ENCODE measurements around the gene GPX4.

Gene GPX4

DNA sequence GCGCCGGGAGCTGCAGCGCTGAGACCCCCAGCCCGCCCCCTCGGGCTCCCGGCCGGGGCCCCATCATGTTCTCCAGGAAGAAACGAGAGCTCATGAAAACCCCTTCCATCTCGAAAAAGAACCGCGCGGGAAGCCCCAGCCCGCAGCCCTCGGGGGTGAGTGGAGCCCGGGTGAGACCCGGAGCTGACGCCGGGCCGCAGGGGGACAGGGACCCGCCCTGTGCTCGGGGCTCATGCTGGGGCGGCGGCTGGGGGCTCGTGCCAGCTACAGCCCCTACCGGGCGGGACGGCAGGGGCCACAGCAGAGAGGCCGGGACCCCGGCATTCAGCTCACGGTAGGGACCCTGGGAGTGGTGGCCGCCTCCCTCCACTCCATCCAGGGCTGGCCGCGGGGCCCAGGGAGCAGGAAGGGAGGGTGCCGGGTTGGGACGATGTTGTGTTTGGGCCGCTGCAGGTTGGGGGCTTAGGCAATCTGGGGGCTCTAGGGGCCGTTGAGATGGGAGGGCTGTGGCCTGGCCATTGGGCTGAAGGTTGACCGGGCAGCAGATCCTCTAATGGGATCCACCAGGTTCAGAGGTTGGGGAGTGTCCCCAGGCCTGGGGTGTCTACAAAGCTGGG is 36.3 kb upstream of the GPX4 start:
- TF ChIP-seq, protein P1, sequence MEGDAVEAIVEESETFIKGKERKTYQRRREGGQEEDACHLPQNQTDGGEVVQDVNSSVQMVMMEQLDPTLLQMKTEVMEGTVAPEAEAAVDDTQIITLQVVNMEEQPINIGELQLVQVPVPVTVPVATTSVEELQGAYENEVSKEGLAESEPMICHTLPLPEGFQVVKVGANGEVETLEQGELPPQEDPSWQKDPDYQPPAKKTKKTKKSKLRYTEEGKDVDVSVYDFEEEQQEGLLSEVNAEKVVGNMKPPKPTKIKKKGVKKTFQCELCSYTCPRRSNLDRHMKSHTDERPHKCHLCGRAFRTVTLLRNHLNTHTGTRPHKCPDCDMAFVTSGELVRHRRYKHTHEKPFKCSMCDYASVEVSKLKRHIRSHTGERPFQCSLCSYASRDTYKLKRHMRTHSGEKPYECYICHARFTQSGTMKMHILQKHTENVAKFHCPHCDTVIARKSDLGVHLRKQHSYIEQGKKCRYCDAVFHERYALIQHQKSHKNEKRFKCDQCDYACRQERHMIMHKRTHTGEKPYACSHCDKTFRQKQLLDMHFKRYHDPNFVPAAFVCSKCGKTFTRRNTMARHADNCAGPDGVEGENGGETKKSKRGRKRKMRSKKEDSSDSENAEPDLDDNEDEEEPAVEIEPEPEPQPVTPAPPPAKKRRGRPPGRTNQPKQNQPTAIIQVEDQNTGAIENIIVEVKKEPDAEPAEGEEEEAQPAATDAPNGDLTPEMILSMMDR (IDR thresholded peaks at IDR 0.05; ENCODE audit: borderline replicate concordance, extremely low read depth, low read length, poor library complexity, severe bottlenecking) = no peak
- TF ChIP-seq EZH2 (IDR thresholded peaks at IDR 0.05; ENCODE audit: borderline replicate concordance, low read depth, low read length, severe bottlenecking) = no peak
- H4K20me1 ChIP-seq (ENCODE audit: insufficient read depth, low read length) = peaks cover 21% of the 10 kb centered on the region
- peaks cover 42% of the 10 kb centered on the region for H3K79me2 ChIP-seq (ENCODE audit: insufficient read depth, low read length)
- H3K4me1 ChIP-seq (ENCODE audit: insufficient read depth, low read length) = peaks cover 47% of the 10 kb centered on the region
- DNase-seq (no peak), ATAC-seq (ENCODE audit: insufficient read depth, low read depth) (peak; percentile 55)
- H3K36me3 ChIP-seq (ENCODE audit: insufficient read depth, low read length) = peaks cover 28% of the 10 kb centered on the region
- H3K9ac ChIP-seq (ENCODE audit: low read depth, low read length) = peak overlapping the region; percentile 96
- no peaks in the 10 kb centered on the region for H3K9me3 ChIP-seq (ENCODE audit: insufficient read depth, low read length, severe bottlenecking)
- H3K27ac ChIP-seq (ENCODE audit: low read length) = peak overlapping the region; percentile 83
- H3K27me3 ChIP-seq (ENCODE audit: insufficient read depth, low read length, poor library complexity) = no peaks in the 10 kb centered on the region
- H3K4me2 ChIP-seq (ENCODE audit: insufficient read depth, low read length) = peak overlapping the region; percentile 92
- peak overlapping the region; percentile 67 for H2AFZ ChIP-seq (ENCODE audit: low read depth, low read length)
- peak overlapping the region; percentile 84 to 97 for H3K4me3 ChIP-seq (ENCODE audit: low read depth in 1 of 2, low read length in 2 of 2)

DNA sequence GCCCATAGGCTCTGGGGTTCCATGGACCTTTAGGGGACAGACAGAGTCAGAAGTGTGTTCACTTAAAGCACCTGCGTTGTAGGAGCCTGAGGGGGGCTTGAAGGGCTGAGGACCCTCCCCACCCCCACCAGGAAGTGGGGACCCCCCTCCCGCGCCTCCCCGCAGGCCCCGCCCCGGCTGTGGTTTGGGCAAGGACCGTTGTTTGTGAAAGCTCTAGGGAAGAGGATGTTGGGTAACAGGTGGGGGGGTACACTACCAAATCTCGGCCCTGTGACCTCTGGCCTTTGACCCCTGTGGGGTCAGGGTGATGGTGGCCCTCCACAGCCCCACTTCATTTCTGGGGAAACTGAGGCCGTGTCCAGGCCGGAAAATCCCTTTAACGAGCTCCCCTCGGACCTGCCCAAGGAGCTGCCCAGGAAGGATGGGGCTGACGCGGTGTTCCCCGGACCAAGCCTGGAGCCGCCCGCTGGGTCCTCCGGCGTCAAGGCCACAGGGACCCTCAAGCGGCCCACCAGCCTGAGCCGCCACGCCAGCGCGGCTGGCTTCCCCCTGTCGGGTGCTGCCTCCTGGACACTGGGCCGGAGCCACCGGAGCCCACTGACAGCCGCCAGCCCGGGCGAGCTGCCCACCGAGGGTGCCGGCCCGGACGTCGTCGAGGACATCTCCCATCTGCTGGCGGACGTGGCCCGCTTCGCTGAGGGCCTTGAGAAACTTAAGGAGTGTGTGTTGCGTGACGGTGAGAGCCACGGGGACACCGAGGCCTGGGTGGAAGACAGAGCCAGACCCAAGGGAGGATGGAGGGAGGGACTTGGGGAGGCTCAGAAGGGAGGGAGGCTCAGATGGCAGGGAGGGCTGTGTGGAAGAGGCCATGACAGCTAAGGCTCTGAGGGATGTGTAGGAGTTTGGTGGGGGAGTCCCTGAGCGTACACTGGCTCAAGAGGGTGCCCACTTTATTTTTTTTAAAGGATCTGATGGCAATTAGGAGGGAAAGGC is 35.5 kb upstream of the GPX4 start:
- peak overlapping the region; percentile 83 for H3K27ac ChIP-seq (ENCODE audit: low read length)
- peak; percentile 89 for DNase-seq

DNA sequence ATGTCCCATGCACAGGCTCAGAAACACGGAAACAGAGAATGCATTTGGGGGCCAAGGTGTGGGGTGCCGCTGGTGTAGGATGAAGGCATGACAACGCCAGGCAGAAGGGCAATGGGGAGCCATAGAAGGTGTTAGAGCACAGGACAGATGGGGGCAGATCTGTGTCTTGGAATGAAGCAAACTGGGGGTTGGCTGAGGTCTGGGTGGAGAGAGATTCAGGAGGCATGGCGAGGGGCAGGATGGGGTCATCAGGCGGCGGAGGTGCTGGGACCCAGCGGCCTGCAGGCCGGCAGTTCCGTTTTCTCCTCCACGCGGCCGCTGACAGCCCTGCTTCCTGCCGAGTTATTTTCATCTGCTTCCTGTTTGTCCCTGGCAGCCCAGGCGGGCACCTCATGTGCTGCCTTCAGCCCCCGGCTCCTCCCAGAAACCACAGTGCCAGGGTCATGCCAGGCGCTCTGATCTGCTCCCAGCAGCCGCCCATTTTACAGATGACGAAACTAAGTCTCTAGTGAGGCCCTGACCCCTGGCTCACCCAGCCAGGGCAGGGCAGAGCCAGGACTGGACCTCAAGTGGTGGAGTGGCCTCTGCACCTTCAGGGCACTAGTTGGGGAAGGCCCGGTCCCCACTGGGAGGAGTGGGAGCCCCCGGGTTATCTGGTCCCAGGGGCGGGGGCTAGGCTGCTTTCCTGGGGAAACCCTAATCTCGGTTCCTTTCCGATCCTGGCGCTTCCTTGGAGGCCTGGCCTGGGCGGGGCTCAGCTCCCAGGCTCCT is 34.6 kb upstream of the GPX4 start:
- H3K27me3 ChIP-seq (ENCODE audit: insufficient read depth, low read length, poor library complexity) = no peaks in the 10 kb centered on the region
- H2AFZ ChIP-seq (ENCODE audit: low read depth, low read length) = no peak overlapping the region
- H3K4me3 ChIP-seq (ENCODE audit: low read depth in 1 of 2, low read length in 2 of 2) = peak overlapping the region in 1 of 2 experiments; percentile 84; a peak in 2 of 4 replicates
- TF ChIP-seq, protein P1 (IDR thresholded peaks at IDR 0.05; ENCODE audit: borderline replicate concordance, extremely low read depth, low read length, poor library complexity, severe bottlenecking) = no peak
- TF ChIP-seq EZH2 (IDR thresholded peaks at IDR 0.05; ENCODE audit: borderline replicate concordance, low read depth, low read length, severe bottlenecking) = no peak
- H3K9me3 ChIP-seq (ENCODE audit: insufficient read depth, low read length, severe bottlenecking) = no peaks in the 10 kb centered on the region
- H3K4me1 ChIP-seq (ENCODE audit: insufficient read depth, low read length) = peaks cover 52% of the 10 kb centered on the region
- H3K9ac ChIP-seq (ENCODE audit: low read depth, low read length) = peak overlapping the region; percentile 96
- H3K36me3 ChIP-seq (ENCODE audit: insufficient read depth, low read length) = peaks cover 40% of the 10 kb centered on the region
- peak overlapping the region; percentile 83 for H3K27ac ChIP-seq (ENCODE audit: low read length)
- DNase-seq = peak; percentile 59
- peaks cover 32% of the 10 kb centered on the region for H4K20me1 ChIP-seq (ENCODE audit: insufficient read depth, low read length)
- ATAC-seq (ENCODE audit: insufficient read depth, low read depth) = no peak
- H3K4me2 ChIP-seq (ENCODE audit: insufficient read depth, low read length) = peak overlapping the region; percentile 92
- peaks cover 48% of the 10 kb centered on the region for H3K79me2 ChIP-seq (ENCODE audit: insufficient read depth, low read length)

More for the DNA sequence above, 35.5 kb upstream of the GPX4 start:
- no peak for TF ChIP-seq EZH2 (IDR thresholded peaks at IDR 0.05; ENCODE audit: borderline replicate concordance, low read depth, low read length, severe bottlenecking)
- TF ChIP-seq, protein P1 (IDR thresholded peaks at IDR 0.05; ENCODE audit: borderline replicate concordance, extremely low read depth, low read length, poor library complexity, severe bottlenecking) = no peak
- Histone ChIP-seq H2AFZ (ENCODE audit: low read depth, low read length) (peak overlapping the region; percentile 41; the same call in 1 of the 2 replicates), H3K9ac (ENCODE audit: low read depth, low read length) (peak overlapping the region; percentile 96), H3K4me2 (ENCODE audit: insufficient read depth, low read length) (peak overlapping the region; percentile 92), H3K79me2 (ENCODE audit: insufficient read depth, low read length) (peaks cover 48% of the 10 kb centered on the region), H3K9me3 (ENCODE audit: insufficient read depth, low read length, severe bottlenecking) (no peaks in the 10 kb centered on the region), H3K4me1 (ENCODE audit: insufficient read depth, low read length) (peaks cover 47% of the 10 kb centered on the region), H3K36me3 (ENCODE audit: insufficient read depth, low read length) (peaks cover 31% of the 10 kb centered on the region), H3K4me3 (ENCODE audit: low read depth in 1 of 2, low read length in 2 of 2) (peak overlapping the region; percentile 84 to 97), H3K27me3 (ENCODE audit: insufficient read depth, low read length, poor library complexity) (no peaks in the 10 kb centered on the region), H4K20me1 (ENCODE audit: insufficient read depth, low read length) (peaks cover 30% of the 10 kb centered on the region)
- peak; percentile 44 for ATAC-seq (ENCODE audit: insufficient read depth, low read depth)
